Measurements from ENCODE around the gene SIX5. TPM values are rescaled to one million over a fixed set of nuclear protein-coding genes. Genes with fewer than 3 reads are reported as not detected.

The SIX5 gene
- total and polyA plus RNA-seq, 9 of the 15 experiments (the other 6 are each of a cell fraction or from before 2014, with no cell fraction given), result 1.4 to 17.2 (median 7.4) TPM; not detected in 2

GRCh38 chr19:45801603-45802175 is 32.6 kb upstream of the SIX5 start (continued):
- no peak for TF ChIP-seq ZNF778 (CRISPR knock-in tag; IDR thresholded peaks at IDR 0.05)
- 0 out of 4 replicates have a peak, but pooled peaks of 1 of the 2 experiments have one; percentile 57 for TF ChIP-seq MLLT1 (IDR thresholded peaks at IDR 0.05)
- TF ChIP-seq ATF7 (IDR thresholded peaks at IDR 0.05), result no peak
- TF ChIP-seq ZKSCAN3 (CRISPR knock-in tag; IDR thresholded peaks at IDR 0.05), result no peak
- TF ChIP-seq POLR2G (IDR thresholded peaks at IDR 0.05; ENCODE audit: low read depth, low read length), result no peak
- no peak for TF ChIP-seq ELK3 (CRISPR knock-in tag; IDR thresholded peaks at IDR 0.05)
- 0 out of 2 replicates have a peak, but pooled peaks have one; percentile 72 for TF ChIP-seq ELF4 (CRISPR knock-in tag; IDR thresholded peaks at IDR 0.05)
- TF ChIP-seq CTCF (IDR thresholded peaks at IDR 0.05 in 2 of 3, conservative IDR thresholded peaks at IDR 0.05 in 1 of 3; ENCODE audit: insufficient read depth in 2 of 3, low read depth in 1 of 3, low read length in 3 of 3), result peak in 1 of 3 experiments; percentile 11; a peak in 1 of 6 replicates
- TF ChIP-seq TCF7L2 (IDR thresholded peaks at IDR 0.05; ENCODE audit: low read depth, low read length), result no peak
- TF ChIP-seq ZNF124 (CRISPR knock-in tag; IDR thresholded peaks at IDR 0.05), result no peak
- no peak for TF ChIP-seq HIVEP1 (CRISPR knock-in tag; IDR thresholded peaks at IDR 0.05)
- peak; percentile 63; the same call in 1 of the 2 replicates for TF ChIP-seq HDGF (IDR thresholded peaks at IDR 0.05)
- no peak for TF ChIP-seq ZNF79 (CRISPR knock-in tag; IDR thresholded peaks at IDR 0.05; ENCODE audit: low read depth)
- peak in 1 of 2 experiments; percentile 43; a peak in 1 of 4 replicates for TF ChIP-seq HDAC1 (IDR thresholded peaks at IDR 0.05)
- TF ChIP-seq ZFP91 (CRISPR knock-in tag; IDR thresholded peaks at IDR 0.05), result no peak
- no peak for TF ChIP-seq GABPB1 (CRISPR knock-in tag; IDR thresholded peaks at IDR 0.05)
- 0 out of 2 replicates have a peak, but pooled peaks have one; percentile 11 for TF ChIP-seq ARID1B (IDR thresholded peaks at IDR 0.05)
- TF ChIP-seq NUFIP1 (IDR thresholded peaks at IDR 0.05; ENCODE audit: partially characterized antibody), result no peak
- TF ChIP-seq ZNF76 (CRISPR knock-in tag; IDR thresholded peaks at IDR 0.05; ENCODE audit: borderline replicate concordance), result no peak
- peak; percentile 36; the same call in 1 of the 2 replicates for TF ChIP-seq MAX (CRISPR knock-in tag; IDR thresholded peaks at IDR 0.05)
- no peak for TF ChIP-seq HSF4 (CRISPR knock-in tag; IDR thresholded peaks at IDR 0.05; ENCODE audit: borderline replicate concordance)
- no peak for TF ChIP-seq PTRF (tag; IDR thresholded peaks at IDR 0.05)
